Purkinje cell (primary cell): Measurements from ENCODE around the gene ZYG11A. TPM values are rescaled to one million over a fixed set of nuclear protein-coding genes. Genes with fewer than 3 reads are reported as not detected.

ENCODE experiments used
- polyA plus RNA-seq: library from polyadenylated mRNA; unstranded; fragments of >200 nt; fragmentation: Nextera tagmentation; gene quantifications from 2 replicates; pipeline ENCODE4 v1.2.1, GENCODE V29; 2014

Gene ZYG11A
- polyA plus RNA-seq: not detected in 2 replicates

GRCh38 chr1:52842643-52843310 lies at the start of gene ZYG11A:
TSS of gene ZYG11A (plus strand) at chr1:52842760. CDS start at chr1:52842884, 124 bp downstream.

GRCh38 chr1:52927212-52928014 lies 84.9 kb downstream of the ZYG11A start, which contains the start of gene SCP2:
TSS of gene SCP2 (plus strand) at chr1:52927276. CDS start at chr1:52927397, 121 bp downstream.

Other genes with a start within 250 kb of the ZYG11A start
- gene GPX7, start 240.4 kb upstream of the ZYG11A start, polyA plus RNA-seq: 4.5 and 4.6 TPM in 2 replicates
- gene SHISAL2A, start 209.6 kb upstream of the ZYG11A start, polyA plus RNA-seq: 1.7 TPM in 1 of 2 replicates, not detected in the other
- 6.2 and 7.2 TPM in 2 replicates for gene COA7, start 144.4 kb upstream of the ZYG11A start, polyA plus RNA-seq
- gene ZYG11B, start 116.3 kb upstream of the ZYG11A start, polyA plus RNA-seq: 18.8 and 28.2 TPM in 2 replicates
- gene ECHDC2, start 79.0 kb downstream of the ZYG11A start, polyA plus RNA-seq: 10.5 and 12.3 TPM in 2 replicates
- gene SCP2, start 84.5 kb downstream of the ZYG11A start, polyA plus RNA-seq: 188 and 216 TPM in 2 replicates
- gene PODN, start 219.5 kb downstream of the ZYG11A start, polyA plus RNA-seq: not detected in 2 replicates